Chondrocyte (in vitro differentiated cells): ENCODE measurements around the gene TTC32. TPM values are rescaled to one million over a fixed set of nuclear protein-coding genes. Genes with fewer than 3 reads are reported as not detected.

Experiments
- DNase-seq: peaks from one replicate; pipeline ENCODE4 v3.0.0; 2021; ENCODE audit warnings: mixed read lengths, low spot score
- H3K27ac Mint-ChIP-seq: one replicate; pipeline ENCODE4 v1.8.0; 2021; ENCODE audit warnings: mild to moderate bottlenecking, moderate library complexity, mixed read lengths; ENCODE audit not compliant: unreplicated experiment
- H3K27me3 Mint-ChIP-seq: 2 replicates; pipeline ENCODE4 v1.8.0; 2021; ENCODE audit warnings: low read depth, mixed read lengths
- H3K36me3 Mint-ChIP-seq: 2 replicates; pipeline ENCODE4 v1.8.0; 2021; ENCODE audit warnings: low read depth, mixed read lengths
- H3K4me1 Mint-ChIP-seq: 2 replicates; pipeline ENCODE4 v1.8.0; 2021; ENCODE audit warnings: low read depth, mild to moderate bottlenecking, mixed read lengths
- H3K4me3 Mint-ChIP-seq: one replicate; pipeline ENCODE4 v1.8.0; 2021; ENCODE audit warnings: mild to moderate bottlenecking, moderate library complexity, mixed read lengths; ENCODE audit not compliant: unreplicated experiment
- H3K9me3 Mint-ChIP-seq: 2 replicates; pipeline ENCODE4 v1.8.0; 2021; ENCODE audit warnings: low read depth, mixed read lengths
- CTCF ChIP-seq: fragments of 200-600 bp; sonication (generic); IDR thresholded peaks from 2 replicates; pipeline ENCODE4 v1.5.0; 2021; ENCODE audit warnings: antibody characterized with exemption, mild to moderate bottlenecking, moderate library complexity
- total RNA-seq: library from RNA; stranded (reverse); gene quantifications from 3 replicates; pipeline ENCODE4 v1.2.1, GENCODE V29; 2021

Gene TTC32
- total RNA-seq, 1 donor from 2014 or later: 6.7 TPM

GRCh38 chr2:19942199-19942598 is 40.4 kb upstream of the TTC32 start:
- peaks cover 15% of the 10 kb centered on the region for H3K36me3 Mint-ChIP-seq
- no peaks in the 10 kb centered on the region for H3K27me3 Mint-ChIP-seq
- TF ChIP-seq CTCF: no peak
- no peak for DNase-seq
- H3K9me3 Mint-ChIP-seq: no peaks in the 10 kb centered on the region
- no peak overlapping the region for H3K4me3 Mint-ChIP-seq
- H3K4me1 Mint-ChIP-seq: peaks cover 3% of the 10 kb centered on the region
- H3K27ac Mint-ChIP-seq: no peak overlapping the region

GRCh38 chr2:19937004-19937403 is 35.2 kb upstream of the TTC32 start:
- Mint-ChIP-seq H3K4me3 (no peak overlapping the region), H3K9me3 (no peaks in the 10 kb centered on the region), H3K27ac (no peak overlapping the region), H3K27me3 (no peaks in the 10 kb centered on the region), H3K36me3 (peaks cover 19% of the 10 kb centered on the region), H3K4me1 (peaks cover 16% of the 10 kb centered on the region)
- no peak for DNase-seq
- no peak for TF ChIP-seq CTCF

DNA sequence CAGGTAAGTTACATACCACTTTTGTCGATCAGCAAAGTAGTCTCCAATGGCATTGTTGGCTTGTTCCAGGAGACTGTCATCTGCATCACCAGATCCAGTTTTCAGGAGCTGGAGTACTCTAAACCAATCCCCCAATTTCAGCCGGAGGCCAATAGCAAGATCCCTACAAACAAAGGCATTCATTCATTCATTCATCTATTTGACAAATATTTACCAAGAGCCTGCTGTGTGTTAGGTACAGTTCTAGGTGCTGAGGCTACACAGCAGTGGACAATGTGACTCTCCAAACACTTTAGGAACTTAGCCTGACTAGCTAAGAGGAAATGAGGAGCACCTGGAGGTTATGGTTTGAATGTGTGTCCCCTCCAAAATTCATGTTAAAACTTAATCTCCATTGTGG is 34.4 kb upstream of the TTC32 start:
- Mint-ChIP-seq H3K4me1 (peaks cover 16% of the 10 kb centered on the region), H3K36me3 (peaks cover 19% of the 10 kb centered on the region), H3K9me3 (no peaks in the 10 kb centered on the region), H3K27me3 (no peaks in the 10 kb centered on the region), H3K27ac (no peak overlapping the region), H3K4me3 (no peak overlapping the region)
- no peak for TF ChIP-seq CTCF
- DNase-seq: no peak

- TF ChIP-seq CTCF: no peak
- peaks cover 16% of the 10 kb centered on the region for H3K4me1 Mint-ChIP-seq
- H3K4me3 Mint-ChIP-seq: peak overlapping the region; percentile 4
- H3K27me3 Mint-ChIP-seq: no peaks in the 10 kb centered on the region
- H3K36me3 Mint-ChIP-seq: peaks cover 24% of the 10 kb centered on the region
- DNase-seq: no peak
- H3K27ac Mint-ChIP-seq: peak overlapping the region; percentile 30
- peaks cover 1% of the 10 kb centered on the region for H3K9me3 Mint-ChIP-seq
These were observed 31.7 kb upstream of the TTC32 start for GRCh38 chr2:19933351-19933981.

GRCh38 chr2:19932928-19933327 is 31.1 kb upstream of the TTC32 start:
- Mint-ChIP-seq H3K9me3 (peaks cover 4% of the 10 kb centered on the region), H3K36me3 (peaks cover 27% of the 10 kb centered on the region), H3K27ac (peak overlapping the region; percentile 30), H3K4me1 (peaks cover 16% of the 10 kb centered on the region), H3K27me3 (no peaks in the 10 kb centered on the region), H3K4me3 (peak overlapping the region; percentile 4)
- no peak for TF ChIP-seq CTCF
- DNase-seq: no peak
